Measurements from ENCODE around the gene LMAN1L.
A peak's percentile ranks its signal among the peaks of the same experiment; 100 is the strongest.

Gene LMAN1L

GRCh38 chr15:74788042-74788682 lies 24.5 kb upstream of the LMAN1L start:
- Mint-ChIP-seq H3K27ac (peak overlapping the region; percentile 90 to 92), H3K9me3 (no peaks in the 10 kb centered on the region)
- no peak for DNase-seq

GRCh38 chr15:74788683-74789151 lies 23.9 kb upstream of the LMAN1L start:
- Mint-ChIP-seq H3K4me1 (peaks cover 96% of the 10 kb centered on the region), H3K27me3 (no peaks in the 10 kb centered on the region), H3K9me3 (no peaks in the 10 kb centered on the region), H3K4me3 (peak overlapping the region; percentile 82 to 98), H3K27ac (peak overlapping the region; percentile 90 to 94)
- DNase-seq (peak; percentile 64 to 78), ATAC-seq (peak; percentile 60)

More at GRCh38 chr15:74788042-74788682, 24.5 kb upstream of the LMAN1L start:
- Mint-ChIP-seq H3K27me3 (no peaks in the 10 kb centered on the region), H3K4me3 (peak overlapping the region; percentile 82 to 98), H3K4me1 (peaks cover 95% of the 10 kb centered on the region)
- ATAC-seq = peak; percentile 1

- no peaks in the 10 kb centered on the region for H3K9me3 Mint-ChIP-seq
- DNase-seq (peak in 1 of 2 donors; percentile 39), ATAC-seq (no peak)
- peaks cover 97% of the 10 kb centered on the region for H3K4me1 Mint-ChIP-seq
- no peaks in the 10 kb centered on the region for H3K27me3 Mint-ChIP-seq
- H3K27ac Mint-ChIP-seq = peak overlapping the region; percentile 89 to 94
- H3K4me3 Mint-ChIP-seq = peak overlapping the region; percentile 82 to 98
Measured at GRCh38 chr15:74789171-74789631, 23.4 kb upstream of the LMAN1L start.

GRCh38 chr15:74789741-74790079 lies 22.9 kb upstream of the LMAN1L start:
- peaks cover 97% of the 10 kb centered on the region for H3K4me1 Mint-ChIP-seq

GRCh38 chr15:74790080-74790916 lies 22.3 kb upstream of the LMAN1L start:
- peaks cover 97% of the 10 kb centered on the region for H3K4me1 Mint-ChIP-seq
- H3K9me3 Mint-ChIP-seq = no peaks in the 10 kb centered on the region

More at GRCh38 chr15:74789741-74790079, 22.9 kb upstream of the LMAN1L start:
- Mint-ChIP-seq H3K27me3 (no peaks in the 10 kb centered on the region), H3K9me3 (no peaks in the 10 kb centered on the region), H3K27ac (peak overlapping the region; percentile 89 to 94), H3K4me3 (peak overlapping the region; percentile 82 to 98)
- no peak for DNase-seq
- ATAC-seq = no peak

GRCh38 chr15:74791007-74791406 lies 21.6 kb upstream of the LMAN1L start:
- Mint-ChIP-seq H3K27ac (peak overlapping the region in 1 of 2 donors; percentile 88), H3K4me1 (peaks cover 98% of the 10 kb centered on the region), H3K9me3 (no peaks in the 10 kb centered on the region), H3K4me3 (peak overlapping the region; percentile 82 to 98), H3K27me3 (no peaks in the 10 kb centered on the region)
- DNase-seq (no peak), ATAC-seq (no peak)

More at GRCh38 chr15:74790080-74790916, 22.3 kb upstream of the LMAN1L start:
- Mint-ChIP-seq H3K27me3 (no peaks in the 10 kb centered on the region), H3K27ac (peak overlapping the region; percentile 22 to 94), H3K4me3 (peak overlapping the region; percentile 82 to 98)
- DNase-seq = peak in 1 of 2 donors; percentile 54
- ATAC-seq = no peak

- Mint-ChIP-seq H3K4me3 (peak overlapping the region; percentile 64 to 82), H3K9me3 (no peaks in the 10 kb centered on the region), H3K4me1 (peaks cover 98% of the 10 kb centered on the region), H3K27ac (peak overlapping the region; percentile 49 to 88), H3K27me3 (no peaks in the 10 kb centered on the region)
- no peak for ATAC-seq
- DNase-seq = no peak
Measured at GRCh38 chr15:74791667-74792066, 21.0 kb upstream of the LMAN1L start.

GRCh38 chr15:74792227-74793016 lies 20.2 kb upstream of the LMAN1L start:
- Mint-ChIP-seq H3K4me3 (peak overlapping the region; percentile 64 to 82), H3K27me3 (no peaks in the 10 kb centered on the region), H3K9me3 (no peaks in the 10 kb centered on the region), H3K4me1 (peaks cover 96% of the 10 kb centered on the region), H3K27ac (peak overlapping the region; percentile 85 to 88)
- ATAC-seq (no peak), DNase-seq (no peak)

GRCh38 chr15:74793135-74794028 lies 19.3 kb upstream of the LMAN1L start:
- no peaks in the 10 kb centered on the region for H3K27me3 Mint-ChIP-seq
- H3K4me1 Mint-ChIP-seq = peaks cover 96% of the 10 kb centered on the region
- ATAC-seq = peak; percentile 25
- H3K4me3 Mint-ChIP-seq = peak overlapping the region; percentile 64 to 82
- H3K27ac Mint-ChIP-seq = peak overlapping the region; percentile 84 to 85
- DNase-seq = peak; percentile 51 to 66
- no peaks in the 10 kb centered on the region for H3K9me3 Mint-ChIP-seq

- H3K27ac Mint-ChIP-seq = peak overlapping the region; percentile 87 to 96
- no peaks in the 10 kb centered on the region for H3K9me3 Mint-ChIP-seq
- peak overlapping the region; percentile 55 to 58 for H3K4me3 Mint-ChIP-seq
- H3K4me1 Mint-ChIP-seq = peaks cover 96% of the 10 kb centered on the region
- DNase-seq = no peak
- no peaks in the 10 kb centered on the region for H3K27me3 Mint-ChIP-seq
- peak; percentile 37 for ATAC-seq
Measured at GRCh38 chr15:74794248-74794969, 18.2 kb upstream of the LMAN1L start.

GRCh38 chr15:74794970-74795349 lies 17.7 kb upstream of the LMAN1L start:
- Mint-ChIP-seq H3K9me3 (no peaks in the 10 kb centered on the region), H3K4me1 (peaks cover 96% of the 10 kb centered on the region), H3K4me3 (peak overlapping the region; percentile 55 to 58), H3K27me3 (no peaks in the 10 kb centered on the region), H3K27ac (peak overlapping the region; percentile 89 to 96)
- no peak for ATAC-seq
- no peak for DNase-seq

- ATAC-seq (peak; percentile 19), DNase-seq (peak in 1 of 2 donors; percentile 57)
- peak overlapping the region; percentile 83 to 90 for H3K27ac Mint-ChIP-seq
- no peaks in the 10 kb centered on the region for H3K9me3 Mint-ChIP-seq
- no peaks in the 10 kb centered on the region for H3K27me3 Mint-ChIP-seq
- peaks cover 94% of the 10 kb centered on the region for H3K4me1 Mint-ChIP-seq
- H3K4me3 Mint-ChIP-seq = peak overlapping the region; percentile 56 to 57
Measured at GRCh38 chr15:74795966-74796625, 16.5 kb upstream of the LMAN1L start.

GRCh38 chr15:74798388-74799254 lies 14.0 kb upstream of the LMAN1L start:
- Mint-ChIP-seq H3K4me1 (peaks cover 78% of the 10 kb centered on the region), H3K9me3 (no peaks in the 10 kb centered on the region), H3K27me3 (no peaks in the 10 kb centered on the region), H3K27ac (peak overlapping the region; percentile 90 to 92), H3K4me3 (peak overlapping the region; percentile 60 to 71)
- DNase-seq = peak in 1 of 2 donors; percentile 28
- ATAC-seq = no peak
